Fibroblast of villous mesenchyme (primary cell): ENCODE data around the gene DNPEP. TPM values are rescaled to one million over a fixed set of nuclear protein-coding genes. Genes with fewer than 3 reads are reported as not detected.

Source experiments
- DNase-seq: peaks from one replicate; pipeline ENCODE4 v3.0.0-alpha.2; 2010; ENCODE audit warnings: low read depth
- H3K4me3 ChIP-seq: 2 replicates; pipeline ENCODE4 v1.5.1; 2011; ENCODE audit warnings: low read depth, mild to moderate bottlenecking, low read length
- CTCF ChIP-seq: IDR thresholded peaks from 2 replicates; pipeline ENCODE4 v1.5.1; 2012; ENCODE audit warnings: low read depth, mild to moderate bottlenecking, low read length; ENCODE audit not compliant: insufficient read depth
- total RNA-seq: library from RNA; depleted of rRNA; stranded (reverse); fragments of >200 nt; gene quantifications from 2 replicates; pipeline ENCODE4 v1.2.3, GENCODE V29; 2012

The DNPEP gene
- total RNA-seq, 1 donor = 64.8 TPM

- TF ChIP-seq CTCF = no peak
Measured at GRCh38 chr2:219384083-219384713, 3.5 kb downstream of the DNPEP start.

DNA sequence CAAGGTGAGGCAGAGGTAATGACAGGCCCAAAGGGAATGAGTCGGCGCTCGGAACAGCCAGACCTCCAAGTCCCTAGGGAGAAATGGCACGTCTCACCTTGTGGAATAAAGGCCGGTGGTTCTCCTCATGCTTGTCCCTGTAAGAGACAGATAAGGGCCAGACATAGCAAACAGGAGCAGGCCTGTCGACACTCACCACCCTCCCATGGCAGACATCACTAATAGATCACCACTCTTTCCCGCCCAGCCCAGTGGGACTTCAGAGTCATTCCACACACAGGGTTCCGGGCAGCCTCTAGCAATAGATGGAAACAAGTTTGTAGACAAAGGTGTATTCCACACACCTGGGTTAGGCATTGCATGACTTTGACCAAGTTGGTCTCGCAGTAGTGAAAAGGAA lies 6.3 kb downstream of the DNPEP start:
- no peak for DNase-seq
- H3K4me3 ChIP-seq = no peak overlapping the region
- TF ChIP-seq CTCF = no peak

More at GRCh38 chr2:219384083-219384713, 3.5 kb downstream of the DNPEP start:
- DNase-seq = no peak
- H3K4me3 ChIP-seq = no peak overlapping the region

GRCh38 chr2:219380926-219381325 lies 6.8 kb downstream of the DNPEP start:
- DNase-seq = no peak
- no peak overlapping the region for H3K4me3 ChIP-seq
- TF ChIP-seq CTCF = no peak

DNA sequence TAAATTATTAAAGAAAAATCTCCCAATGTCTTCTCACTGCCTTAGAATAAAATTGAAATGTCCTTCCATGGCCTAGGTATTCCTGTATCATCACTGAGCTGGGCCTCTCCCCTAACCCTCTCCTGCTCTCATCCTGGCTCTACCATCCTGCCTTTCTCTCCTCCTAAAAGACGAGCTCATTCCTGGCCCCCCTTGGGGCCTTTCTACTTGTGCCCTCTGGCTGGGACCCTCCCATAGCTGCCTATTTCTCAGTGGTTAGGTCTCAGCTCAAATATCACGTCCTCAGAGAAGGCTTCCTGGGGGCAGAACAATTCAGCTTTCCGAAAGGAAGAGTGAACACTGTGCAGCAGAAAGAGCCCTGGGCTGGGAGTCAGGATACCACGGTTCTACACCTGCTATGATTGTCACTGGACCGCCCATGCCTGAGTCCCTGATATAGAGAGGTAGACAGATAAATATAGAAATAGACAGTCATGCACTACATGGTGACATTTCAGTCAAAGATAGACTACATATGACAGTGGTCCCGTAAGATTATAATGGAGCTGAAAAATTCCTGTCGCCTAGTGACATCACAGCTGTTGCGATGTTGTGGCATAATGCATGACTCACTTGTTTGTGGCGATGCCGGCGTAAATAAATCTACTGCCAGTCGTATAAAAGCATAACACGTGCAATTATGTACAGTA lies 9.4 kb downstream of the DNPEP start:
- TF ChIP-seq CTCF = no peak
- DNase-seq = no peak
- H3K4me3 ChIP-seq = no peak overlapping the region

- no peak for TF ChIP-seq CTCF
- no peak overlapping the region for H3K4me3 ChIP-seq
- peak; percentile 85 for DNase-seq
Measured at GRCh38 chr2:219369447-219369861, 18.3 kb downstream of the DNPEP start.

GRCh38 chr2:219368690-219369191 lies 19.0 kb downstream of the DNPEP start:
- peak overlapping the region; percentile 39 for H3K4me3 ChIP-seq
- TF ChIP-seq CTCF = no peak
- peak; percentile 90 for DNase-seq
